Astrocyte of the cerebellum (primary cell): Measurements from ENCODE around the gene LAT.
"Not testable (repeated sequence)": the region's sequence is repeated elsewhere in the genome, so short reads cannot be mapped to it uniquely, and the experiment has no call there.

Experiments used
- DNase-seq: peaks from one replicate; pipeline ENCODE4 v3.0.0-alpha.2; 2011; ENCODE audit warnings: low read depth
- H3K4me3 ChIP-seq: 2 replicates; pipeline ENCODE4 v1.5.1; 2011; ENCODE audit warnings: mild to moderate bottlenecking, low read depth, low read length, moderate library complexity
- in situ Hi-C: cut with HindIII; loops from 2 replicates; pipeline ENCODE4 v1.10.0; 2017; ENCODE audit warnings: low sequenced_read_pairs
- TF ChIP-seq, protein P1 (sequence below): IDR thresholded peaks from 2 replicates; pipeline ENCODE4 v1.5.1; 2012; ENCODE audit warnings: low read length, low read depth, moderate library complexity, mild to moderate bottlenecking; ENCODE audit errors: missing control alignments

LAT gene

GRCh38 chr16:28984619-28985135 lies at the start of gene LAT:
TSS of gene LAT (plus strand) at chr16:28985052. CDS start at chr16:28985418, 366 bp downstream.
- TF ChIP-seq, protein P1, sequence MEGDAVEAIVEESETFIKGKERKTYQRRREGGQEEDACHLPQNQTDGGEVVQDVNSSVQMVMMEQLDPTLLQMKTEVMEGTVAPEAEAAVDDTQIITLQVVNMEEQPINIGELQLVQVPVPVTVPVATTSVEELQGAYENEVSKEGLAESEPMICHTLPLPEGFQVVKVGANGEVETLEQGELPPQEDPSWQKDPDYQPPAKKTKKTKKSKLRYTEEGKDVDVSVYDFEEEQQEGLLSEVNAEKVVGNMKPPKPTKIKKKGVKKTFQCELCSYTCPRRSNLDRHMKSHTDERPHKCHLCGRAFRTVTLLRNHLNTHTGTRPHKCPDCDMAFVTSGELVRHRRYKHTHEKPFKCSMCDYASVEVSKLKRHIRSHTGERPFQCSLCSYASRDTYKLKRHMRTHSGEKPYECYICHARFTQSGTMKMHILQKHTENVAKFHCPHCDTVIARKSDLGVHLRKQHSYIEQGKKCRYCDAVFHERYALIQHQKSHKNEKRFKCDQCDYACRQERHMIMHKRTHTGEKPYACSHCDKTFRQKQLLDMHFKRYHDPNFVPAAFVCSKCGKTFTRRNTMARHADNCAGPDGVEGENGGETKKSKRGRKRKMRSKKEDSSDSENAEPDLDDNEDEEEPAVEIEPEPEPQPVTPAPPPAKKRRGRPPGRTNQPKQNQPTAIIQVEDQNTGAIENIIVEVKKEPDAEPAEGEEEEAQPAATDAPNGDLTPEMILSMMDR: no peak

GRCh38 chr16:28935346-28935745 lies 49.5 kb upstream of the LAT start:
- H3K4me3 ChIP-seq: no peak overlapping the region
- in situ Hi-C loops: no loop called here
- DNase-seq: no peak
- TF ChIP-seq, protein P1: no peak

More at GRCh38 chr16:28984619-28985135, at the start of gene LAT:
- no peak for DNase-seq
- in situ Hi-C loops: no loop called here
- no peak within 1 kb of the TSS for H3K4me3 ChIP-seq

GRCh38 chr16:28935924-28936783 lies 48.7 kb upstream of the LAT start:
- in situ Hi-C loops: no loop called here
- no peak for DNase-seq
- H3K4me3 ChIP-seq: no peak overlapping the region
- TF ChIP-seq, protein P1: no peak

- H3K4me3 ChIP-seq: no peak overlapping the region
- in situ Hi-C loops: no loop called here
- TF ChIP-seq, protein P1: no peak
- DNase-seq: no peak
Measured at GRCh38 chr16:28936784-28937155, 48.1 kb upstream of the LAT start.

- DNase-seq: no peak
- H3K4me3 ChIP-seq: no peak overlapping the region
- TF ChIP-seq, protein P1: no peak
- in situ Hi-C loops: no loop called here
Measured at GRCh38 chr16:28937222-28937876, 47.5 kb upstream of the LAT start.

GRCh38 chr16:28938721-28939120 lies 46.1 kb upstream of the LAT start:
- in situ Hi-C loops: no loop called here
- no peak for DNase-seq
- TF ChIP-seq, protein P1: no peak
- no peak overlapping the region for H3K4me3 ChIP-seq

GRCh38 chr16:28939825-28940224 lies 45.0 kb upstream of the LAT start:
- DNase-seq, in situ Hi-C loops, H3K4me3 ChIP-seq: not testable (repeated sequence)
